ENCODE results near the gene PLCD3. TPM values are rescaled to one million over a fixed set of nuclear protein-coding genes. Genes with fewer than 3 reads are reported as not detected.
A peak's percentile ranks its signal among the peaks of the same experiment; 100 is the strongest.

PLCD3 gene
- polyA plus RNA-seq, 3 donors from 2014 or later: 0.75 TPM; not detected in 2

DNA sequence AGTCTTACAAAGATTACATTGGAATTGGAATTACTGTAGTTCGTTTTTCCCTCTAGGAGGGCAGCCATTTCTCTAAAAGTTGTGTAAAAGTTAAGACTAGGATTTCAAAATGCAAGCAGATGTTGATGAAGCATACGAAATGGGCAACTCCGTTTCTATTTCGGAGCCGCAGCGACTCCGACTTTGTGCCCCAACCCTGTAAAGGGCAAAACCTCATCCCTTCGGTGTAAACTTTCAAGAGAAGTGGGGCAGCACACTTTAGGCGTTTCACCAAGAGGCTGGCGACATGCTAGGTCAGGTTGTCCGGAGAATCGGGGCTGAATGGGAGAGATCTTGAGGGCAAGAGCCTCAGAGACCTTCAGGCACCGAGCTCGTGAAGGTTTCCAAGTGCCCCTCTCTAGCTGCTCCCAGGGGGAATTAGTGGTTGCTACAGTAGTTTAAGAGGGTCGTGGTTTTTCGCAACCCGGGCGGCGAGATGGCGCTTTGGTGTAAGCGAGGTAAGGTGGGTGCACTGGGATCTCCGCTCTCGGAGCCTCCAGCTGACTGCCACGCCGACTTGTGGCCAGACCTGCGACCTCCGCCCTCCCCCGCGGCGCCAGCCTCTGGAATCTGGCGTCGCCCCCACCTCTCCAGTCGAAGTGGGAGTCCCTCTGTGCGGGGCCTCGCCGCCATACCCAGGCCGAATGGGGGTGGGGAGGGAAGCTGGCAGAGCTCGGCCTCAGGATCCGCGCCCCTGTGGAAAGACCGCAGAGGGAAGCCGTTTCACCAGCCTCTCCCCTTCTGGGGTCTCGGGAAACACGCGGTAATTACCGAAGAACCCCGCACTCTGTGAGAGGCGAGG is 28.4 kb upstream of the PLCD3 start:
- DNase-seq: peak; percentile 63 to 67 (median 65)
- no peaks in the 10 kb centered on the region for H3K9me3 Mint-ChIP-seq
- H3K4me3 Mint-ChIP-seq: peak overlapping the region; percentile 89 to 99 (median 92)
- peaks cover 40 to 50% of the 10 kb centered on the region in 2 donors for H3K4me1 Mint-ChIP-seq
- H3K27ac Mint-ChIP-seq: peak overlapping the region; percentile 93 to 98 (median 96)
- H3K27me3 Mint-ChIP-seq (ENCODE audit: low read depth in 3 of 3): peaks cover 2 to 10% (median 8%) of the 10 kb centered on the region in 3 donors
- peaks cover 0 to 4% (median 0%) of the 10 kb centered on the region in 3 donors for H3K36me3 Mint-ChIP-seq

DNA sequence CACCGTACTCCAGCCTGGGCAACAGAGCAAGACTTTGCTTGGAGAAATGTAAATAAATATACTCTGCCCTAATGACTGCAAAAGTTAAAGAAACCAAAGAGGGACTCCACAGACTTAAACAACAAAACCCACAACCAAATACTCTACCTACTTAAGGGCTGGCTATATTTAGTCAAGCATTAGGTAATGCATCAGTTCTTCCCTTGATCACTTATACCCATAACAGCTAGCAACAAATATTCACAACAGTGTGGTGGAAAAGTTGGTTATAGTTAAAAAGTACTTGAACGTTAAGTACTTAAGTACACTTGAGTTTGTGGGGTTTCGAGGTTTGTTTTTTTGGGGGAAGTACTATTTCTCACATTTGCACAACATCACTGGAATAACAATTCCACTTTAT is 23.9 kb upstream of the PLCD3 start:
- H3K27ac Mint-ChIP-seq: peak overlapping the region in 2 of 6 donors; percentile 8 to 24
- peaks cover under 1 to 7% (median 5%) of the 10 kb centered on the region in 3 donors for H3K27me3 Mint-ChIP-seq (ENCODE audit: low read depth in 3 of 3)
- H3K36me3 Mint-ChIP-seq: peaks cover 0 to 4% (median 0%) of the 10 kb centered on the region in 3 donors
- peaks cover 37 to 56% of the 10 kb centered on the region in 2 donors for H3K4me1 Mint-ChIP-seq
- no peaks in the 10 kb centered on the region for H3K9me3 Mint-ChIP-seq
- no peak for DNase-seq
- H3K4me3 Mint-ChIP-seq: no peak overlapping the region

DNA sequence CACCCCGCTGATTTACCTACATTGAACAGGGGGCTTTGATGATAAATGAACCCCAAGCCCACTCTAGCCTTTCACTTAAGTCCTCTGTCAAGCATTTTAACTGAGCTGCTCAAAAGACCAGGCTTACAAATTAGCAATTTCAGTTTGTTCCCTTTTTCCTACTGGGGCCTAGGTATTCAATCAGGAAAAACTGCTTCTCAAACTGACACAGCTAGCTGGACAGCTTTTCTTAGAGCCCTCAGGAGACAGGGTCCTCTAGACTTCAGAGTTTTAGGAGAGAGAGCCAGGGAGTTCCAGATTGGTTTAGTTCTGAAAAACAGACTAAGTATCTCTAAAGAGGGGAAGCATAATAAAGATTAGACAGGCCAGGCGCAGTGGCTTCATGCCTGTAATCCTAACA is 23.2 kb upstream of the PLCD3 start:
- Mint-ChIP-seq H3K4me3 (no peak overlapping the region), H3K36me3 (peaks cover 0 to 4% (median 0%) of the 10 kb centered on the region in 3 donors), H3K9me3 (no peaks in the 10 kb centered on the region), H3K27me3 (ENCODE audit: low read depth in 3 of 3) (peaks cover 0 to 5% (median under 1%) of the 10 kb centered on the region in 3 donors), H3K27ac (peak overlapping the region in 4 of 6 donors; percentile 18 to 72 (median 53)), H3K4me1 (peaks cover 42 to 62% of the 10 kb centered on the region in 2 donors)
- DNase-seq: no peak

DNA sequence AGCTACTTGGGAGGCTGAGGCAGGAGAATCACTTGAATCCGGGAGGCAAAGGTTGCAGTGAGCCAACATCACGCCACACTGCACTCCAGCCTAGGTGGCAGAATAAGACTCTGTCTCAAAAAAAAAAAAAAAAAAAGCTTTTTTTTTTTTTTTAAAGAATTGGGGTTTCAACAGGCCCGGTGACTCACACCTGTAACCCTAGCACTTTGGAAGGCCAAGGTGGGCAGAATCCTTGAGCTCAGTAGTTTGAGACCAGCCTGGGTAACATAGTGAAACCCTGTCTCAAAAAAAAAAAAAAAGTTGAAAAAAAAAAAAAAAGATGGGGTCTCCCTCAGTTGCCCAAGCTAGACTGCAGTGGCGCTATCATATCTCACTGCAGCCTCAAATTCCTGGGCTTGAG is 22.7 kb upstream of the PLCD3 start:
- peak overlapping the region in 3 of 6 donors; percentile 35 to 72 (median 71) for H3K27ac Mint-ChIP-seq

DNA sequence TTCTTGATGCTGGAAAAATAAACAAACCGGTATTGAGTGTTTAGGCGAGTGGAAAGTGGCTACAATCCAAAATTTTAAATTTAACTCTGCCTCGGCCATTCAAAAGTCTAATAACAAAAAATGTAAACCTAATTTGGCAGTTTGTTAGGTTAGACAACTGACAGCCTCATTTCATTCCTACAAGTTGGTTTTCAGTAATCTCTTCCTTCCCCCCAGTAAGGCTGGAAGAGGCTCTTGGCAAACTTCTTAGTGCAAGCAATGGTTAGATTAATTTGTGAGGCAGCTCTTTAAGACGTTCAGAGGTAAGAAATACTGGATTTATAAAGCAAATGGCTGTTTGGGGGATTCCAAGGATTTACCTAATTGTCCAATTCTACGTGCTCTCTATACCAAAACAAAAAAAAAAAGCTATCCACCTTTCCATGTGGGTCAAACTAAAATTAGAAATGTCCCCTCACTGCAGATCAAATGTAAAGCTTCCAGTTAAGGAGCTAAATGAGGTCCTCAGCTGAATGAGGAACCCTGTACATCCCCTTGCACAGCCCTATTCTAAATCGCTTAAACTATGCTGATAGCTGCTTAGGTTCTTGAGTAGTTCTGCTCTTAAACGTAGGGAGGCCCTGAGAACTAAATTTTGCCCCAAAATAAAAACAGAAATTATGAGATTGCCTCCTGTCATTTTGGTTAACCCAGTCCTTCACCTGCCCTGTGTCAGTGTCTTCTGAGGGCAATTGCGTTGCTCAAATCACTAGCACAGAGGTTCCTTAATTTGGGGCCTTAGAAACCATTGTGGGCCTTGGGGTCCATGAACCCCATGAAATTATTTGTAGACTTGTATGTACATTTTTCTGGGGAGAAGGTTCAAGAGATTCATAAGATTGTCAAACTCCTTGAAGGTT is 18.8 kb upstream of the PLCD3 start:
- peaks cover 48 to 67% of the 10 kb centered on the region in 2 donors for H3K4me1 Mint-ChIP-seq
- H3K36me3 Mint-ChIP-seq: no peaks in the 10 kb centered on the region
- DNase-seq: no peak
- H3K4me3 Mint-ChIP-seq: peak overlapping the region; percentile 61 to 100 (median 70)
- H3K27ac Mint-ChIP-seq: peak overlapping the region; percentile 79 to 100 (median 87)
- H3K27me3 Mint-ChIP-seq (ENCODE audit: low read depth in 3 of 3): peaks cover 20 to 32% (median 32%) of the 10 kb centered on the region in 3 donors
- H3K9me3 Mint-ChIP-seq: no peaks in the 10 kb centered on the region

More for the DNA sequence above, 22.7 kb upstream of the PLCD3 start:
- H3K9me3 Mint-ChIP-seq: no peaks in the 10 kb centered on the region
- peaks cover 0 to 4% (median 0%) of the 10 kb centered on the region in 3 donors for H3K36me3 Mint-ChIP-seq
- no peak overlapping the region for H3K4me3 Mint-ChIP-seq
- DNase-seq: no peak
- H3K27me3 Mint-ChIP-seq (ENCODE audit: low read depth in 3 of 3): peaks cover 0 to 7% (median 0%) of the 10 kb centered on the region in 3 donors
- peaks cover 42 to 62% of the 10 kb centered on the region in 2 donors for H3K4me1 Mint-ChIP-seq

DNA sequence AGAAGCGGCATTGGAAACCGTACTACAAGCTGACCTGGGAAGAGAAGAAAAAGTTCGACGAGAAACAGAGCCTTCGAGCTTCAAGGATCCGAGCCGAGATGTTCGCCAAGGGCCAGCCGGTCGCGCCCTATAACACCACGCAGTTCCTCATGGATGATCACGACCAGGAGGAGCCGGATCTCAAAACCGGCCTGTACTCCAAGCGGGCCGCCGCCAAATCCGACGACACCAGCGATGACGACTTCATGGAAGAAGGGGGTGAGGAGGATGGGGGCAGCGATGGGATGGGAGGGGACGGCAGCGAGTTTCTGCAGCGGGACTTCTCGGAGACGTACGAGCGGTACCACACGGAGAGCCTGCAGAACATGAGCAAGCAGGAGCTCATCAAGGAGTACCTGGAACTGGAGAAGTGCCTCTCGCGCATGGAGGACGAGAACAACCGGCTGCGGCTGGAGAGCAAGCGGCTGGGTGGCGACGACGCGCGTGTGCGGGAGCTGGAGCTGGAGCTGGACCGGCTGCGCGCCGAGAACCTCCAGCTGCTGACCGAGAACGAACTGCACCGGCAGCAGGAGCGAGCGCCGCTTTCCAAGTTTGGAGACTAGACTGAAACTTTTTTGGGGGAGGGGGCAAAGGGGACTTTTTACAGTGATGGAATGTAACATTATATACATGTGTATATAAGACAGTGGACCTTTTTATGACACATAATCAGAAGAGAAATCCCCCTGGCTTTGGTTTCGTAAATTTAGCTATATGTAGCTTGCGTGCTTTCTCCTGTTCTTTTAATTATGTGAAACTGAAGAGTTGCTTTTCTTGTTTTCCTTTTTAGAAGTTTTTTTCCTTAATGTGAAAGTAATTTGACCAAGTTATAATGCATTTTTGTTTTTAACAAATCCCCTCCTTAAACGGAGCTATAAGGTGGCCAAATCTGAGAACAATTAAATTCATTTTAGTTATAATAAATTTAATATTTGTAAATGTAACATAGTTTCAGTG is 17.7 kb upstream of the PLCD3 start:
- H3K27me3 Mint-ChIP-seq (ENCODE audit: low read depth in 3 of 3): peaks cover 20 to 32% (median 32%) of the 10 kb centered on the region in 3 donors
- H3K4me3 Mint-ChIP-seq: peak overlapping the region; percentile 91 to 100 (median 98)
- DNase-seq: peak in 2 of 3 donors; percentile 28 to 31
- peak overlapping the region; percentile 99 to 100 (median 100) for H3K27ac Mint-ChIP-seq
- no peaks in the 10 kb centered on the region for H3K36me3 Mint-ChIP-seq
- peaks cover 52 to 65% of the 10 kb centered on the region in 2 donors for H3K4me1 Mint-ChIP-seq
- H3K9me3 Mint-ChIP-seq: no peaks in the 10 kb centered on the region

DNA sequence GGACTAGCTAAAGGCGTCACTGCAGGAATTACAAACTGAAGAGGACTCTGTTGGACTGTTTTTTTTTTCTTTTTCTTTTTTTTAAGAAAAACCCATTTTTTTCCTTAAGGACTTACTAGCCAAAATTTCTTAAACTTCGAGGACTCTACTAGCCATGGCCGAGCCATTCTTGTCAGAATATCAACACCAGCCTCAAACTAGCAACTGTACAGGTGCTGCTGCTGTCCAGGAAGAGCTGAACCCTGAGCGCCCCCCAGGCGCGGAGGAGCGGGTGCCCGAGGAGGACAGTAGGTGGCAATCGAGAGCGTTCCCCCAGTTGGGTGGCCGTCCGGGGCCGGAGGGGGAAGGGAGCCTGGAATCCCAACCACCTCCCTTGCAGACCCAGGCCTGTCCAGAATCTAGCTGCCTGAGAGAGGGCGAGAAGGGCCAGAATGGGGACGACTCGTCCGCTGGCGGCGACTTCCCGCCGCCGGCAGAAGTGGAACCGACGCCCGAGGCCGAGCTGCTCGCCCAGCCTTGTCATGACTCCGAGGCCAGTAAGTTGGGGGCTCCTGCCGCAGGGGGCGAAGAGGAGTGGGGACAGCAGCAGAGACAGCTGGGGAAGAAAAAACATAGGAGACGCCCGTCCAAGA is 16.8 kb upstream of the PLCD3 start:
- peak; percentile 73 to 76 (median 73) for DNase-seq
- Mint-ChIP-seq H3K36me3 (no peaks in the 10 kb centered on the region), H3K4me1 (peaks cover 54 to 67% of the 10 kb centered on the region in 2 donors), H3K4me3 (peak overlapping the region; percentile 91 to 100 (median 98)), H3K9me3 (no peaks in the 10 kb centered on the region), H3K27ac (peak overlapping the region; percentile 99 to 100 (median 100)), H3K27me3 (ENCODE audit: low read depth in 3 of 3) (peaks cover 20 to 34% (median 32%) of the 10 kb centered on the region in 3 donors)

DNA sequence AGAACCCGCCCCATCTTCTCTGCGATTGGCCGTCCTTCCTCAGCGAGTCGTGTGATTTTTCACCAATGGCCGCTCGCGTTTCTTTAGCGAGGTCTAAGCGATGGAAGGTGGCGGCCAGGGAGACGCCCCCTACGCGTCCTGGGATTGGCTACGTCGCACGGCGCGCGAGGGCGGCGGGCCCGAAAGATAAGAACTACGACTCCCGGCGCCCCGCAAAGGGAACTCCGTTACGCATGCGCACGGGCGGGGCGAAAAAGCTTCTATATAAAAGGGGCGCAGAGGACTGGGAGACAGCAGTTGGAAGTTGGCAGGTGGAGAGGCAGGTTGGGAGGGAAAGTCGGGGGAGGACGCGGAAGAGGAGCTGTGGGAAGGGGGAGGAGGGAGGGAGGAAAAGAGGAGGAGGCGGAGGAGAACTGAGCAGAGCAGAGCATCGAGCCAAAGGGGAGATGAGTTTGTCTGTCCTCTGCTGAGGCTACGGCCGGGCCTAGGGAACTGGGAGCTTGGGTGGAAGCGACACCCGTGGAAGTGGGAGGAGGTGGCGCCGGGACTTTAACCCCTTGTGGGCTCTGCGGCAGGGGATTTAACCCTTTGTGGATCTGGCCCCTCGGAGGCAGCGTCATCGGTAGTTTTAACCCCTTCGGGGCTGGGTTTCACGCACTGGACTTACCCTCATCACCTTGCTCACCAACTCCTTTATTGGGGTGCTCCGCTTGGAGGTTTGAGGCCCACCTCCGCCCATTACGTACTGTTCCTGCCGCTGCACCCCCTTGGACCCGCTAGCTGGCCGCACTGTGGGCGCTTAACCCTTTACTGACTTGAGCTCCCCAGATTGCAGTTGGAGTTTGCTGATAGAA is 16.1 kb upstream of the PLCD3 start, which contains the start of gene HEXIM1:
Gene HEXIM1, plus strand, starts transcription at position 293 of the 854 bp plus-strand sequence. CDS start 716 bp downstream, outside the sequence.
- Mint-ChIP-seq H3K4me1 (peaks cover 60 to 67% of the 10 kb centered on the region in 2 donors), H3K36me3 (no peaks in the 10 kb centered on the region)

DNA sequence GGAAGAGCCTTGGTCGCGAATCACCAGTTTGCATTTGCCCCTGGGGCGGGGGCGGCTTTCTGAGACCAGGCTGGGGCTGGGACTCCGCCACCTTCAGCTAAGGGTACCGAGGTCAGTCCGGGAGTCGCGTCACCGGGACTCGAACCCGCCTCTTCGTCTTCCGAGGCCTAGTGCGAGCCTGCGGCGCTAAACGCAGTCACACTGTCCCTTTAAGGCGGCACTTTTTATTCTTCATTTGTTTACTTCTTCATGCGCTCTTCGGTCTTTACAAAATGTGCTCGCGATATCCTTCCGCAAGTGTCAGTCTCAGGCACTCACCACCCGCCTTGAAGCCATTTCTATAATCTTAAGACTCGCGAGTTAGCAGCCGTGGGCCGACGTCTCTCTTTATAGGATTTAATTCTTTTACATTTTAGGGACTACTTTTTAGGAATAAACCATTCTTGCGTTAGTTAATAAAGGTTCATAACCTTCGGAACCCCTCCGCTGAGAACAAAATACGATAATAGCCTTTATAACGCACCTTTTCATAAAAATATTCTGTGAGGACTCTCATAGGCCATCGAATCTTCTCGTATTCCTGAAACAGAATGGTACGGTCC is 15.4 kb upstream of the PLCD3 start:
- H3K4me1 Mint-ChIP-seq: peaks cover 65 to 67% of the 10 kb centered on the region in 2 donors
- peaks cover 20 to 34% (median 32%) of the 10 kb centered on the region in 3 donors for H3K27me3 Mint-ChIP-seq (ENCODE audit: low read depth in 3 of 3)
- H3K9me3 Mint-ChIP-seq: no peaks in the 10 kb centered on the region
- no peaks in the 10 kb centered on the region for H3K36me3 Mint-ChIP-seq
- peak; percentile 78 to 86 (median 86) for DNase-seq
- peak overlapping the region; percentile 91 to 100 (median 98) for H3K4me3 Mint-ChIP-seq
- H3K27ac Mint-ChIP-seq: peak overlapping the region; percentile 99 to 100 (median 100)

More for the DNA sequence above, 16.1 kb upstream of the PLCD3 start, which contains the start of gene HEXIM1:
- peak; percentile 99 to 100 (median 100) for DNase-seq
- Mint-ChIP-seq H3K27ac (peak within 1 kb of the TSS; percentile 99 to 100 (median 100)), H3K27me3 (ENCODE audit: low read depth in 3 of 3) (peaks cover 20 to 34% (median 32%) of the 10 kb centered on the region in 3 donors), H3K9me3 (no peaks in the 10 kb centered on the region), H3K4me3 (peak within 1 kb of the TSS; percentile 91 to 100 (median 98))

DNA sequence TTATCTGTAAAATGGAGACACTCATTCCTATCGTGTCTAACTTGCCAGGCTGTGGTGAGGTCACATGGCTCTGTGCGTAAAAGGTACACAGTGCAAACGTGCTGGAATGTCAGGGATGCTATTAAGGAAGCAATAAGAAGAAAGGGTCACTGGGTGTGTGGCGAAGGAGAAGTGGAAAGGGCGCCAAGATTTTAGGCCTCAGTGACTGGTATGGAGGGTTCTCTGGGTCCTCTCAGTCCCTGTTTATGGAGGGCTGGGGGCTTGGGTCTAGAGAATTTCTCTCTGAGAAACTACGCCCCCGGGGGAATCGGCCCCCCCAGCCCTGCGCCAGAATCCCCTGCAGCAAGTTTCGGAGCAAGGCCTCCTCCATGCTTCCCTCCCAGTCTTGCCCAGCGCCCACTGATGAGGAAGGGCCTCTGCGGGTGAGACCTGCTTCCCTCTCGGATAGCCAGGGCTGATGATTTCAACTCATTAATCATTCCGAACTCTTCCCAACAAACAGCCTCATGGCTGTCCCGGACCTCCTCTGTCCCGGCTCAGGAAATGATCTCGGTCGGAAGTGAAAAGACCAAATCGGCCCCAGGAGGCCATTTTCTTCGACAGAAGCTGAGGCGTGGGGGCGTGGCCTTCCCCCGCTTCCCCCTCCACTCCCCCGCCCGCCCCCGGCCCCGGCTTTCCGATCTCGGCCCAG is 14.7 kb upstream of the PLCD3 start:
- Mint-ChIP-seq H3K9me3 (no peaks in the 10 kb centered on the region), H3K4me3 (peak overlapping the region; percentile 91 to 100 (median 98)), H3K27me3 (ENCODE audit: low read depth in 3 of 3) (peaks cover 20 to 34% (median 32%) of the 10 kb centered on the region in 3 donors), H3K27ac (peak overlapping the region; percentile 99 to 100 (median 100)), H3K4me1 (peaks cover 64 to 65% of the 10 kb centered on the region in 2 donors), H3K36me3 (no peaks in the 10 kb centered on the region)
- no peak for DNase-seq

Measured in immature natural killer cell (primary cell).